NT2/D1 (cell line): ENCODE results near the gene PDLIM7.
"Not testable (repeated sequence)": the region's sequence is repeated elsewhere in the genome, so short reads cannot be mapped to it uniquely, and the experiment has no call there.

ENCODE experiments used
- DNase-seq: peaks from one replicate; pipeline ENCODE4 v3.0.0-alpha.2; 2011; ENCODE audit warnings: low read depth, low spot score
- H3K27me3 ChIP-seq: 2 replicates; pipeline ENCODE4 v1.6.0; 2011; ENCODE audit warnings: mild to moderate bottlenecking; ENCODE audit not compliant: insufficient read length, insufficient read depth
- H3K36me3 ChIP-seq: 2 replicates; pipeline ENCODE4 v1.6.1; 2011; ENCODE audit warnings: mild to moderate bottlenecking, low read length, mixed read lengths; ENCODE audit not compliant: insufficient read depth, insufficient read length
- H3K4me1 ChIP-seq: 2 replicates; pipeline ENCODE4 v1.5.1; 2011; ENCODE audit not compliant: insufficient read depth, insufficient read length
- H3K4me3 ChIP-seq: 2 replicates; pipeline ENCODE4 v1.5.1; 2011; ENCODE audit warnings: low read depth; ENCODE audit not compliant: insufficient read length
- H3K9ac ChIP-seq: 2 replicates; pipeline ENCODE4 v1.6.0; 2011; ENCODE audit warnings: low read depth; ENCODE audit not compliant: insufficient read length
- H3K9me3 ChIP-seq: 2 replicates; pipeline ENCODE4 v1.5.1; 2011; ENCODE audit warnings: mild to moderate bottlenecking, low read length; ENCODE audit not compliant: insufficient read depth
- SUZ12 ChIP-seq: IDR thresholded peaks from 2 replicates; pipeline ENCODE4 v1.6.1; 2011; ENCODE audit not compliant: insufficient read length, insufficient read depth; ENCODE audit errors: extremely low read depth
- YY1 ChIP-seq: IDR thresholded peaks from 2 replicates; pipeline ENCODE4 v1.6.1; 2011; ENCODE audit not compliant: insufficient read length, insufficient read depth
- ZNF274 ChIP-seq: IDR thresholded peaks from 2 replicates; pipeline ENCODE4 v1.6.1; 2011; ENCODE audit warnings: mild to moderate bottlenecking, low read depth, low read length

The PDLIM7 gene

GRCh38 chr5:177486256-177486655, 11.1 kb downstream of the PDLIM7 start:
- DNase-seq: no peak
- Histone ChIP-seq H3K9ac (peak overlapping the region; percentile 3), H3K36me3 (peaks cover 98% of the 10 kb centered on the region), H3K4me1 (peaks cover 35% of the 10 kb centered on the region), H3K9me3 (no peaks in the 10 kb centered on the region), H3K4me3 (no peak overlapping the region), H3K27me3 (no peaks in the 10 kb centered on the region)
- TF ChIP-seq SUZ12: no peak

- H3K4me3 ChIP-seq, DNase-seq, H3K27me3 ChIP-seq, H3K9ac ChIP-seq, H3K9me3 ChIP-seq: not testable (repeated sequence)
- Histone ChIP-seq H3K36me3 (peaks cover 97% of the 10 kb centered on the region), H3K4me1 (peaks cover 30% of the 10 kb centered on the region)
These were observed 11.7 kb downstream of the PDLIM7 start for GRCh38 chr5:177485753-177486152.

GRCh38 chr5:177484902-177485549, 12.4 kb downstream of the PDLIM7 start:
- H3K4me3 ChIP-seq: no peak overlapping the region
- H3K9ac ChIP-seq: peak overlapping the region; percentile 26
- H3K36me3 ChIP-seq: peaks cover 92% of the 10 kb centered on the region

GRCh38 chr5:177483994-177484901, 13.2 kb downstream of the PDLIM7 start:
- peak overlapping the region; percentile 26 for H3K9ac ChIP-seq
- H3K4me3 ChIP-seq: no peak overlapping the region
- H3K36me3 ChIP-seq: peaks cover 92% of the 10 kb centered on the region
- no peak for DNase-seq
- TF ChIP-seq SUZ12 (no peak), ZNF274 (no peak), YY1 (no peak)
- H3K27me3 ChIP-seq: no peaks in the 10 kb centered on the region
- H3K9me3 ChIP-seq: no peaks in the 10 kb centered on the region
- peaks cover 16% of the 10 kb centered on the region for H3K4me1 ChIP-seq

More at GRCh38 chr5:177484902-177485549, 12.4 kb downstream of the PDLIM7 start:
- H3K4me1 ChIP-seq: peaks cover 24% of the 10 kb centered on the region
- H3K9me3 ChIP-seq: no peaks in the 10 kb centered on the region
- H3K27me3 ChIP-seq: no peaks in the 10 kb centered on the region
- DNase-seq: no peak
- TF ChIP-seq YY1 (no peak), SUZ12 (no peak), ZNF274 (no peak)

GRCh38 chr5:177483042-177483441, 14.4 kb downstream of the PDLIM7 start:
- Histone ChIP-seq H3K9me3 (no peaks in the 10 kb centered on the region), H3K4me1 (peaks cover 10% of the 10 kb centered on the region), H3K36me3 (peaks cover 91% of the 10 kb centered on the region), H3K9ac (no peak overlapping the region), H3K4me3 (no peak overlapping the region), H3K27me3 (no peaks in the 10 kb centered on the region)
- no peak for DNase-seq
- no peak for TF ChIP-seq YY1
- TF ChIP-seq SUZ12: no peak
- TF ChIP-seq ZNF274: no peak

- H3K27me3 ChIP-seq: no peaks in the 10 kb centered on the region
- H3K4me1 ChIP-seq: peaks cover 10% of the 10 kb centered on the region
- no peak for TF ChIP-seq ZNF274
- TF ChIP-seq YY1: no peak
- no peak for TF ChIP-seq SUZ12
- no peaks in the 10 kb centered on the region for H3K9me3 ChIP-seq
- peaks cover 91% of the 10 kb centered on the region for H3K36me3 ChIP-seq
- no peak overlapping the region for H3K4me3 ChIP-seq
- no peak for DNase-seq
- H3K9ac ChIP-seq: no peak overlapping the region
These were observed 15.0 kb downstream of the PDLIM7 start for GRCh38 chr5:177482359-177482795.

- H3K27me3 ChIP-seq: no peaks in the 10 kb centered on the region
- H3K4me1 ChIP-seq: peaks cover 21% of the 10 kb centered on the region
- no peaks in the 10 kb centered on the region for H3K9me3 ChIP-seq
- TF ChIP-seq ZNF274: no peak
- no peak for TF ChIP-seq SUZ12
- TF ChIP-seq YY1: no peak
- no peak for DNase-seq
- no peak overlapping the region for H3K4me3 ChIP-seq
- H3K9ac ChIP-seq: peak overlapping the region; percentile 0
- peaks cover 74% of the 10 kb centered on the region for H3K36me3 ChIP-seq
These were observed 17.6 kb downstream of the PDLIM7 start for GRCh38 chr5:177479774-177480173.
